Spleen (tissue), 7 donors: ENCODE data around the gene FRAS1.
"Not testable (repeated sequence)": the region's sequence is repeated elsewhere in the genome, so short reads cannot be mapped to it uniquely, and the experiment has no call there.

Experiments used
- CTCF ChIP-seq, 11 experiments: fragments of 200-600 bp in 7 of 11; fragments of 450-650 bp in 4 of 11; sonication (generic) in 4 of 11; IDR thresholded peaks in 8 of 11; conservative IDR thresholded peaks in 3 of 11; 1 replicate in 7 of 11; 2 replicates in 4 of 11; pipeline versions ENCODE4 v1.4.0 to v1.8.0; 2016 to 2021; ENCODE audit warnings: antibody characterized with exemption in 11 of 11, inconsistent platforms in 4 of 11, mild to moderate bottlenecking in 1 of 11
- POLR2AphosphoS5 ChIP-seq, 3 donors: sonication (generic); formaldehyde crosslinking; IDR thresholded peaks; one replicate each; pipeline ENCODE4 v1.5.1; 2017; ENCODE audit warnings: antibody characterized with exemption in 3 of 3
- donor health status: DM: no; HTN: no; CAD: no; lungs with moderate emphysema.
- donor health status: DM: no; HTN: no; CAD: no.
- donor health status: DM: no; HTN: no; CAD: no.

GRCh38 chr4:78092350-78092749 is 35.2 kb downstream of the FRAS1 start:
- not testable (repeated sequence) for TF ChIP-seq CTCF (IDR thresholded peaks at IDR 0.05 in 8 of 11, conservative IDR thresholded peaks at IDR 0.05 in 3 of 11); POLR2AphosphoS5 (IDR thresholded peaks at IDR 0.05)
